Neural crest cell (in vitro differentiated cells): ENCODE data around the gene AQP12B. TPM values are rescaled to one million over a fixed set of nuclear protein-coding genes. Genes with fewer than 3 reads are reported as not detected.

Experiments
- DNase-seq: peaks from one replicate; pipeline ENCODE4 v3.0.0; 2021; ENCODE audit warnings: low read depth, mixed read lengths, low spot score
- H3K27ac Mint-ChIP-seq: one replicate; pipeline ENCODE4 v1.8.0; 2021; ENCODE audit warnings: mild to moderate bottlenecking, mixed read lengths; ENCODE audit not compliant: unreplicated experiment
- H3K27me3 Mint-ChIP-seq: 2 replicates; pipeline ENCODE4 v1.8.0; 2021; ENCODE audit warnings: low read depth, mild to moderate bottlenecking, mixed read lengths
- H3K36me3 Mint-ChIP-seq: 2 replicates; pipeline ENCODE4 v1.8.0; 2021; ENCODE audit warnings: low read depth, mild to moderate bottlenecking, mixed read lengths
- H3K4me1 Mint-ChIP-seq: 2 replicates; pipeline ENCODE4 v1.8.0; 2021; ENCODE audit warnings: mixed read lengths
- H3K4me3 Mint-ChIP-seq: one replicate; pipeline ENCODE4 v1.8.0; 2021; ENCODE audit warnings: mild to moderate bottlenecking, mixed read lengths
- H3K9me3 Mint-ChIP-seq: 2 replicates; pipeline ENCODE4 v1.8.0; 2021; ENCODE audit warnings: mixed read lengths
- CTCF ChIP-seq: fragments of 200-600 bp; sonication (generic); conservative IDR thresholded peaks from 2 replicates; pipeline ENCODE4 v1.5.0; 2021; ENCODE audit warnings: antibody characterized with exemption, mild to moderate bottlenecking
- total RNA-seq: library from RNA; stranded (reverse); gene quantifications from 2 replicates; pipeline ENCODE4 v1.2.1, GENCODE V29; 2021

AQP12B gene
- total RNA-seq, 1 donor from 2014 or later = not detected

DNA sequence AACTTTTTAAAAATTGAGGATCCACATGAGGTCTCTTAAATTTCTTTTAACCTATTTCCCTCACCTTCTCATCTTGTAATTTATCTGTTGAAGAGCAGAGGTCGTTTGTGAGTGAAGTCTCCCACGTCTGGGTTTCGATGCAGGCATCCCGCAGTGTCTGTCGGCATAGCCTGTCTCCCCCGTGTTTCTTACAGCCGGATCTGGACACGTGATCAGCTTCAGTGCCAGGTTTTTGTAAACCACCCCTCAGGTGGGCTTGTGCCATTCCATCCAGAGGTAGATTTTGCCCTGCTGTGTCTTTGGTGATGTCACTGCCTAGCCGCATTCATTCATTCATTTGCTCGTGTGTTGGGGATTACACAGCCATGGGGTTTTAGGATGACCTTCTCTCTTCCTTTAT is 25.1 kb upstream of the AQP12B start:
- no peak for TF ChIP-seq CTCF
- no peak overlapping the region for H3K27ac Mint-ChIP-seq
- no peaks in the 10 kb centered on the region for H3K36me3 Mint-ChIP-seq
- H3K27me3 Mint-ChIP-seq = peaks cover 14% of the 10 kb centered on the region
- no peak for DNase-seq
- no peaks in the 10 kb centered on the region for H3K9me3 Mint-ChIP-seq
- no peak overlapping the region for H3K4me3 Mint-ChIP-seq
- no peaks in the 10 kb centered on the region for H3K4me1 Mint-ChIP-seq

- no peak for DNase-seq
- Mint-ChIP-seq H3K9me3 (no peaks in the 10 kb centered on the region), H3K36me3 (no peaks in the 10 kb centered on the region), H3K4me3 (no peak overlapping the region), H3K27me3 (peaks cover 14% of the 10 kb centered on the region), H3K27ac (no peak overlapping the region), H3K4me1 (no peaks in the 10 kb centered on the region)
- no peak for TF ChIP-seq CTCF
Observed at GRCh38 chr2:240707043-240707756, 24.5 kb upstream of the AQP12B start.

GRCh38 chr2:240705204-240705791 is 22.6 kb upstream of the AQP12B start:
- H3K36me3 Mint-ChIP-seq = no peaks in the 10 kb centered on the region
- no peaks in the 10 kb centered on the region for H3K9me3 Mint-ChIP-seq
- no peak for DNase-seq
- no peak overlapping the region for H3K4me3 Mint-ChIP-seq
- TF ChIP-seq CTCF = no peak
- H3K4me1 Mint-ChIP-seq = no peaks in the 10 kb centered on the region
- no peak overlapping the region for H3K27ac Mint-ChIP-seq
- peaks cover 14% of the 10 kb centered on the region for H3K27me3 Mint-ChIP-seq

GRCh38 chr2:240704651-240705050 is 22.0 kb upstream of the AQP12B start:
- no peaks in the 10 kb centered on the region for H3K4me1 Mint-ChIP-seq
- peaks cover 14% of the 10 kb centered on the region for H3K27me3 Mint-ChIP-seq
- no peaks in the 10 kb centered on the region for H3K36me3 Mint-ChIP-seq
- H3K4me3 Mint-ChIP-seq = no peak overlapping the region
- H3K9me3 Mint-ChIP-seq = no peaks in the 10 kb centered on the region
- DNase-seq = no peak
- no peak overlapping the region for H3K27ac Mint-ChIP-seq
- TF ChIP-seq CTCF = no peak

- H3K9me3 Mint-ChIP-seq = no peaks in the 10 kb centered on the region
- no peaks in the 10 kb centered on the region for H3K36me3 Mint-ChIP-seq
- peaks cover 14% of the 10 kb centered on the region for H3K27me3 Mint-ChIP-seq
- H3K4me1 Mint-ChIP-seq = no peaks in the 10 kb centered on the region
- no peak for TF ChIP-seq CTCF
- no peak for DNase-seq
- H3K4me3 Mint-ChIP-seq = no peak overlapping the region
- H3K27ac Mint-ChIP-seq = no peak overlapping the region
Observed at GRCh38 chr2:240703417-240704341, 21.0 kb upstream of the AQP12B start.
